Pancreas (tissue), 10 donors: ENCODE measurements around the gene GMPPA. TPM values are rescaled to one million over a fixed set of nuclear protein-coding genes. Genes with fewer than 3 reads are reported as not detected.

Source experiments
- ATAC-seq, 4 donors: fragments of 200-7000 bp; cut with Tn5 transposase; one replicate each; pipeline versions ENCODE4 v1.8.0 to v1.9.1; 2020; ENCODE audit warnings: mild to moderate bottlenecking in 4 of 4, moderate library complexity in 4 of 4
- DNase-seq, 6 donors: peaks; one replicate each; pipeline ENCODE4 v3.0.0-alpha.2; 2020
- FAIRE-seq: peaks from 2 replicates; lab custom pipeline; 2012; peaks lifted over from hg19 to GRCh38; lab: Jason Lieb, UNC
- H3K27ac ChIP-seq, 4 donors: fragments of 200-600 bp; sonication (generic); 1 replicate in 3 of 4; 2 replicates in 1 of 4; pipeline versions ENCODE4 v1.5.0 to v1.8.0; 2020
- H3K27me3 ChIP-seq, 4 donors: fragments of 200-600 bp; one replicate each; pipeline ENCODE4 v1.8.0; 2021
- H3K36me3 ChIP-seq, 3 donors: fragments of 200-600 bp; sonication (generic) in 1 of 3; one replicate each; pipeline versions ENCODE4 v1.5.0 to v1.8.0; 2020 to 2021
- H3K4me1 ChIP-seq, 3 donors: fragments of 200-600 bp; one replicate each; pipeline ENCODE4 v1.8.0; 2021
- H3K4me3 ChIP-seq, 4 donors: fragments of 200-600 bp; sonication (generic) in 2 of 4; one replicate each; pipeline versions ENCODE4 v1.5.0 to v1.8.0; 2020 to 2021
- H3K9me3 ChIP-seq, 4 donors: fragments of 200-600 bp; one replicate each; pipeline ENCODE4 v1.8.0; 2021
- CTCF ChIP-seq, 4 donors: fragments of 200-600 bp; sonication (generic) in 3 of 4; IDR thresholded peaks; one replicate each; pipeline versions ENCODE4 v1.5.0 to v1.8.0; 2021; ENCODE audit warnings: antibody characterized with exemption in 4 of 4
- WGBS, 2 donors: extraction: QIAGEN DNeasy Blood & Tissue Kit; methylation state at CpG; one replicate each; pipeline ENCODE4 v1.1.7; 2013; 5-methylcytosine and 5-hydroxymethylcytosine counted together
- intact Hi-C, 3 donors: fragments of 100-400 bp; cut with DNase I; formaldehyde crosslinking; loops; one replicate each; pipeline versions ENCODE4 v1.11.1 to v1.14.2; 2022
- polyA plus RNA-seq, 2 donors: library from polyadenylated mRNA; stranded (reverse); fragments of 200-250 nt; gene quantifications; one replicate each; pipeline ENCODE4 v1.2.3, GENCODE V29; 2013
- total RNA-seq, 6 donors: library from RNA; stranded (reverse); fragmentation: NEBNext Ultra II Directional in 4 of 6; extraction: Animal tissue kit (Norgen Biotek cat#: 25700) in 4 of 6; gene quantifications; one replicate each; pipeline versions ENCODE4 v1.2.1 to v1.2.4, GENCODE V29; 2021 to 2023
- donor health status: healthy with polysubstance abuse.
- donor health status: DM: no; HTN: no; CAD: no; lungs with moderate emphysema.
- donor health status: DM: no; HTN: no; CAD: no.
- donor health status: control.
- donor health status: control.
- donor health status: Bipolar disorder and iron deficiency.
- donor health status: DM: yes; HTN: yes; CAD: no.
- donor health status: DM: no; HTN: no; CAD: no.
- donor health status: DM: no; HTN: no; CAD: no.
- donor health status: DM: yes; HTN: yes; CAD: no.

Gene GMPPA
- total and polyA plus RNA-seq, 8 donors: 24.4 to 90.8 (median 35.6) TPM

- Histone ChIP-seq H3K36me3 (no peaks in the 10 kb centered on the region), H3K4me3 (peak overlapping the region in 1 of 4 donors; percentile 2), H3K27me3 (peaks cover 0 to 23% (median 0%) of the 10 kb centered on the region in 4 donors), H3K9me3 (no peaks in the 10 kb centered on the region), H3K27ac (no peak overlapping the region), H3K4me1 (no peaks in the 10 kb centered on the region)
- DNase-seq: peak in 1 of 6 donors; percentile 54
- TF ChIP-seq CTCF (IDR thresholded peaks at IDR 0.05): no peak
- 29 to 32% methylated on average over 24 of the region's 24 CpGs for WGBS, 2 donors
- intact Hi-C loops: no loop called here
- no peak for ATAC-seq
- FAIRE-seq: no peak
Measured at GRCh38 chr2:219523031-219523671, 24.5 kb downstream of the GMPPA start.

GRCh38 chr2:219524817-219525216 is 26.1 kb downstream of the GMPPA start:
- no peak for ATAC-seq
- FAIRE-seq: no peak
- no peak for TF ChIP-seq CTCF (IDR thresholded peaks at IDR 0.05)
- no peaks in the 10 kb centered on the region for H3K4me1 ChIP-seq
- no peak overlapping the region for H3K27ac ChIP-seq
- DNase-seq: no peak
- WGBS, 2 donors: 75 to 76% methylated on average over 2 of the region's 2 CpGs
- no peaks in the 10 kb centered on the region for H3K36me3 ChIP-seq
- H3K9me3 ChIP-seq: no peaks in the 10 kb centered on the region
- peaks cover 0 to 30% (median 0%) of the 10 kb centered on the region in 4 donors for H3K27me3 ChIP-seq
- H3K4me3 ChIP-seq: no peak overlapping the region
- intact Hi-C loops: loop anchor here in 2 of 3 donors (5.0 kb wide), 2 partner anchors 48 to 118 kb away; no protein-coding TSS in a partner anchor

GRCh38 chr2:219525533-219526232 is 27.0 kb downstream of the GMPPA start:
- Histone ChIP-seq H3K9me3 (no peaks in the 10 kb centered on the region), H3K36me3 (no peaks in the 10 kb centered on the region), H3K4me1 (no peaks in the 10 kb centered on the region), H3K4me3 (no peak overlapping the region), H3K27ac (no peak overlapping the region), H3K27me3 (peaks cover 0 to 35% (median 0%) of the 10 kb centered on the region in 4 donors)
- intact Hi-C loops: loop anchor here in 2 of 3 donors (5.0 kb wide), 2 partner anchors 48 to 118 kb away; no protein-coding TSS in a partner anchor
- ATAC-seq (no peak), DNase-seq (no peak), FAIRE-seq (no peak)
- TF ChIP-seq CTCF (IDR thresholded peaks at IDR 0.05): no peak
- 47 to 52% methylated on average over 9 of the region's 9 CpGs for WGBS, 2 donors

- Histone ChIP-seq H3K9me3 (no peaks in the 10 kb centered on the region), H3K36me3 (no peaks in the 10 kb centered on the region), H3K4me3 (no peak overlapping the region), H3K27ac (no peak overlapping the region), H3K27me3 (peaks cover 0 to 35% (median 0%) of the 10 kb centered on the region in 4 donors), H3K4me1 (no peaks in the 10 kb centered on the region)
- ATAC-seq: no peak
- no peak for TF ChIP-seq CTCF (IDR thresholded peaks at IDR 0.05)
- FAIRE-seq: no peak
- peak in 1 of 6 donors; percentile 60 for DNase-seq
- intact Hi-C loops: loop anchor here in 2 of 3 donors (5.0 kb wide), 2 partner anchors 49 to 119 kb away; no protein-coding TSS in a partner anchor
- 48 to 49% methylated on average over 9 to 11 of the region's 11 CpGs for WGBS, 2 donors
Measured at GRCh38 chr2:219526320-219527075, 27.8 kb downstream of the GMPPA start.
